ENCODE data around the gene LONP2. TPM values are rescaled to one million over a fixed set of nuclear protein-coding genes. Genes with fewer than 3 reads are reported as not detected.
"Not testable (repeated sequence)": the region's sequence is repeated elsewhere in the genome, so short reads cannot be mapped to it uniquely, and the experiment has no call there.

LONP2 gene
- total RNA-seq, 1 experiment from 2014 or later, result 41.5 TPM

DNA sequence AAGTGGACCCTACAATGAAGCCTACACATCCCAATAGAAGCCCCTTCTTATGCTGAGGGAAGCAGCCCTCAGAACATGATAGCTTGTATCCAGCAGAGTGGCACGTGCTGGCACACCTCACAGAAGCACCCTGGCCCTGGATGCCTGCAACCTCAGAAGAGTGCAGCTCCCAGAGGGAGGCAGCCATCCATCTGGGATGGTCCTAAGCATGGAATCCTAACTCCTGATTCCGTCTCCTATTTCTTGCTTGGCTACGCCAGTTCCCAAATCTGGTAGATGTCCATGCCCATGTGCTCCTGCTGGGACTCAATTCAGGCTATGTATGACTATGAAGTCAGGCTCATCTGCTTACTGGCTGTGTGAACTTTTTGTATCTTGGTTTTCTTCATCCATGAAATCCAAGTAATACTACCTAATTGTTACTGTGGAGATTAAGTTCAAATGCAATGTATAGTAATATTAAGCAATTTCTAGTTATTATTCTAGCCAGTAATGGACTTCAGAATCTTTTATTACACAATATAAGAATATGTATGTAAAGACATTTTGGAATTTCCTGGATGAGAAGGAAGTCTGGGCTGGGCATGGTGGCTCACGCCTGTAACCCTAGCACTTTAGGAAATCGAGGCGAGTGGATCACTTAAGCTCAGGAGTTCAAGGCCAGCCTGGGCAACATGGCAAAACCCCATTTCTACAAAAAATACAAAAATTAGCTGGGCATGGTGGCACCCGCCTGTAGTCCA is 108.7 kb downstream of the LONP2 start:
- no peaks in the 10 kb centered on the region for H3K9me3 ChIP-seq (ENCODE audit: low read length)
- no peak overlapping the region for H2AFZ ChIP-seq (ENCODE audit: low read length)
- BruUV-seq (replicated peaks), result no TSS peak
- DNase-seq (no peak), ATAC-seq (no peak; the same call in 1 of the 2 replicates)
- H3K79me2 ChIP-seq (ENCODE audit: low read length), result peaks cover 1% of the 10 kb centered on the region; the same call in 1 of the 2 replicates
- H3K27me3 ChIP-seq (ENCODE audit: low read length), result no peaks in the 10 kb centered on the region
- no peaks in the 10 kb centered on the region for H3K9me2 ChIP-seq (replicated peaks; ENCODE audit: low read length)
- H3K9ac ChIP-seq (ENCODE audit: low read length), result no peak overlapping the region
- no peak overlapping the region for H3K27ac ChIP-seq (ENCODE audit: low read length)
- TF ChIP-seq EZH2 (IDR thresholded peaks at IDR 0.05; ENCODE audit: low read length, unreplicated experiment), result no peak
- no peak for TF ChIP-seq EZH2phosphoT487 (IDR thresholded peaks at IDR 0.05; ENCODE audit: borderline replicate concordance, low read length)
- TF ChIP-seq CTCF (conservative IDR thresholded peaks at IDR 0.05; ENCODE audit: low read depth, low read length), result no peak
- no peaks in the 10 kb centered on the region for H4K20me1 ChIP-seq (ENCODE audit: low read length)
- intact Hi-C loops (cut with micrococcal nuclease), result loop anchor here (2.0 to 5.0 kb wide), 2 partner anchors 174 to 269 kb away; no protein-coding TSS in a partner anchor
- no peaks in the 10 kb centered on the region for H3K4me1 ChIP-seq (ENCODE audit: insufficient read depth, low read length)
- H3K36me3 ChIP-seq (ENCODE audit: low read depth, low read length), result no peaks in the 10 kb centered on the region; the same call in none of the 2 replicates
- CTCF ChIA-PET, result interaction anchor here (0.6 to 1.2 kb wide), 2 partner anchors 174 to 270 kb away, joined by 3 to 4 read pairs; no protein-coding TSS in a partner anchor
- no peak overlapping the region for H3K4me2 ChIP-seq (ENCODE audit: low read length)
- no peaks in the 10 kb centered on the region for H3F3A ChIP-seq (ENCODE audit: low read length, unreplicated experiment)
- POLR2A ChIA-PET (ENCODE audit: unreplicated experiment), result no interaction called here
- H3K4me3 ChIP-seq (ENCODE audit: low read length), result no peak overlapping the region

GRCh38 chr16:48353565-48354163 is 109.6 kb downstream of the LONP2 start:
- DNase-seq, result peak; percentile 69
- no TSS peak for BruUV-seq (replicated peaks)
- Histone ChIP-seq H3K79me2 (ENCODE audit: low read length) (peaks cover 9% of the 10 kb centered on the region), H3F3A (ENCODE audit: low read length, unreplicated experiment) (no peaks in the 10 kb centered on the region), H3K9me3 (ENCODE audit: low read length) (no peaks in the 10 kb centered on the region), H3K4me3 (ENCODE audit: low read length) (no peak overlapping the region), H3K27me3 (ENCODE audit: low read length) (no peaks in the 10 kb centered on the region), H2AFZ (ENCODE audit: low read length) (no peak overlapping the region), H3K27ac (ENCODE audit: low read length) (no peak overlapping the region), H3K4me2 (ENCODE audit: low read length) (no peak overlapping the region), H3K36me3 (ENCODE audit: low read depth, low read length) (no peaks in the 10 kb centered on the region; the same call in none of the 2 replicates), H3K9me2 (replicated peaks; ENCODE audit: low read length) (no peaks in the 10 kb centered on the region), H4K20me1 (ENCODE audit: low read length) (no peaks in the 10 kb centered on the region), H3K4me1 (ENCODE audit: insufficient read depth, low read length) (no peaks in the 10 kb centered on the region), H3K9ac (ENCODE audit: low read length) (no peak overlapping the region)
- ATAC-seq, result peak; percentile 89
- TF ChIP-seq EZH2phosphoT487 (IDR thresholded peaks at IDR 0.05; ENCODE audit: borderline replicate concordance, low read length) (no peak), EZH2 (IDR thresholded peaks at IDR 0.05; ENCODE audit: low read length, unreplicated experiment) (no peak), CTCF (conservative IDR thresholded peaks at IDR 0.05; ENCODE audit: low read depth, low read length) (peak; percentile 84)
- intact Hi-C loops (cut with micrococcal nuclease), result loop anchor here (2.0 to 5.0 kb wide), 2 partner anchors 173 to 269 kb away; no protein-coding TSS in a partner anchor
- ChIA-PET CTCF (interaction anchor here (1.1 to 1.2 kb wide), 2 partner anchors 173 to 269 kb away, joined by 4 read pairs; no protein-coding TSS in a partner anchor), POLR2A (ENCODE audit: unreplicated experiment) (no interaction called here)

DNA sequence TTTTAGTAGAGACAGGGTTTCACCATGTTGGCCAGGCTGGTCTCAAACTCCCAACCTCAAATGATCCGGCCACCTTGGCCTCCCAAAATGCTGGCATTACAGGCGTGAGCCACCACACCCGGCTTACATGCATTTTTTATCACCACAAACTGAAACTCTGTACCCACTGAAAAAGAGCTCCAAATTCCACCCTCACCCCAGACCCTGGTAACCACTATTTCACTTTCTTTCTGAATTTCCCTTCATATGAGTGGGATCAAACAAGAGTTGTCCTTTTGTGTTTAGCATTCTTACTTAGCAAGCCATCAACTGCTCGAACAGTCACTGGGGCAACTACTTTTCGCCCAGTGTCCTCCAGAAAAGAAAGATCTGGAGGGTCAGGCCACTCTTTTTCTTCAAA is 110.3 kb downstream of the LONP2 start:
- H3K27me3 ChIP-seq (ENCODE audit: low read length); ATAC-seq; H3K4me3 ChIP-seq (ENCODE audit: low read length); H3K9me3 ChIP-seq (ENCODE audit: low read length); H3K36me3 ChIP-seq (ENCODE audit: low read depth, low read length); H3K9me2 ChIP-seq (replicated peaks; ENCODE audit: low read length); H3K9ac ChIP-seq (ENCODE audit: low read length); H3F3A ChIP-seq (ENCODE audit: low read length, unreplicated experiment); H2AFZ ChIP-seq (ENCODE audit: low read length); DNase-seq; H3K4me1 ChIP-seq (ENCODE audit: insufficient read depth, low read length); H4K20me1 ChIP-seq (ENCODE audit: low read length); H3K4me2 ChIP-seq (ENCODE audit: low read length); BruUV-seq (replicated peaks); H3K27ac ChIP-seq (ENCODE audit: low read length): not testable (repeated sequence)
- ChIA-PET POLR2A (ENCODE audit: unreplicated experiment) (interaction anchor here (0.7 kb wide), 1 partner anchor 605 kb away, joined by 4 read pairs; no protein-coding TSS in a partner anchor), CTCF (interaction anchor here (1.1 to 1.2 kb wide), 2 partner anchors 172 to 269 kb away, joined by 4 read pairs; no protein-coding TSS in a partner anchor)
- intact Hi-C loops (cut with micrococcal nuclease), result loop anchor here (5.0 kb wide), 1 partner anchor 268 kb away; no protein-coding TSS in a partner anchor
- H3K79me2 ChIP-seq (ENCODE audit: low read length), result peaks cover 11% of the 10 kb centered on the region
